ENCODE results near the gene ALOX15B. TPM values are rescaled to one million over a fixed set of nuclear protein-coding genes. Genes with fewer than 3 reads are reported as not detected.

ALOX15B gene
- total RNA-seq, 1 experiment from 2014 or later: 0.30 TPM

DNA sequence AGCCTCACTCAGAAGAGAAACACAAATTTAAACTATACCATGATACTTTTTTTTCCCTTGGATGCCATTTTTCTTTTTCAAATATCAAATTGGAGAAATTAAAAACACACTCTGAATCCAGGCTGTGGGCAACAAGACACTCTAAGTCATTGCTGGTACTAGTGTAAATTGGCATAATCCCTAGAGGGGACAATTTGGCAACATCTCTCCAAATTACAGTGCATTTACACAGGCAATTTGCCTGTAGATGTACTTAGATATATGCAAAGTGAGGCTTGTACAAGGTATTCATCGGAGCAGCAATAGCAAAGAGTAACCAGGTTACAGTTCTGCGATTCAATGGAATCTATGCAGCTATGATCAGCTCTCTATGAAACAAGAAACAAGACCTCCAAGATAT lies 43.1 kb upstream of the ALOX15B start:
- Histone ChIP-seq H4K20me1 (ENCODE audit: insufficient read depth) (no peaks in the 10 kb centered on the region), H3K4me3 (replicated peaks in 1 of 2; ENCODE audit: low read depth in 1 of 2, low read length in 2 of 2) (no peak overlapping the region), H3K4me2 (ENCODE audit: low read length) (no peak overlapping the region), H3K9me2 (ENCODE audit: insufficient read depth) (no peaks in the 10 kb centered on the region), H3K27me3 (ENCODE audit: insufficient read depth, low read length) (no peaks in the 10 kb centered on the region), H3K9ac (ENCODE audit: low read length) (no peak overlapping the region), H3K36me3 (ENCODE audit: control insufficient read depth in 1 of 2, insufficient read depth in 2 of 2, low read length in 2 of 2) (no peaks in the 10 kb centered on the region), H2AFZ (ENCODE audit: low read depth, low read length, poor library complexity, severe bottlenecking) (peak overlapping the region; percentile 17), H3K27ac (ENCODE audit: low read depth, low read length) (no peak overlapping the region), H3K9me3 (ENCODE audit: control insufficient read depth in 1 of 2, insufficient read depth in 1 of 2, low read depth in 1 of 2, low read length in 2 of 2) (no peaks in the 10 kb centered on the region), H3K79me2 (ENCODE audit: insufficient read depth, low read length) (no peaks in the 10 kb centered on the region), H3K4me1 (ENCODE audit: control insufficient read depth in 1 of 2, insufficient read depth in 2 of 2, low read length in 2 of 2) (peaks cover 13 to 23% of the 10 kb centered on the region in 2 experiments)
- TF ChIP-seq TCF7L2 (IDR thresholded peaks at IDR 0.05; ENCODE audit: borderline replicate concordance, extremely low read depth, insufficient read depth, insufficient read length) (no peak), CBX3 (IDR thresholded peaks at IDR 0.05; ENCODE audit: low read depth) (no peak), SP1 (IDR thresholded peaks at IDR 0.05; ENCODE audit: low read depth) (no peak), MAX (IDR thresholded peaks at IDR 0.05) (no peak)
- TF ChIP-seq, protein P1, sequence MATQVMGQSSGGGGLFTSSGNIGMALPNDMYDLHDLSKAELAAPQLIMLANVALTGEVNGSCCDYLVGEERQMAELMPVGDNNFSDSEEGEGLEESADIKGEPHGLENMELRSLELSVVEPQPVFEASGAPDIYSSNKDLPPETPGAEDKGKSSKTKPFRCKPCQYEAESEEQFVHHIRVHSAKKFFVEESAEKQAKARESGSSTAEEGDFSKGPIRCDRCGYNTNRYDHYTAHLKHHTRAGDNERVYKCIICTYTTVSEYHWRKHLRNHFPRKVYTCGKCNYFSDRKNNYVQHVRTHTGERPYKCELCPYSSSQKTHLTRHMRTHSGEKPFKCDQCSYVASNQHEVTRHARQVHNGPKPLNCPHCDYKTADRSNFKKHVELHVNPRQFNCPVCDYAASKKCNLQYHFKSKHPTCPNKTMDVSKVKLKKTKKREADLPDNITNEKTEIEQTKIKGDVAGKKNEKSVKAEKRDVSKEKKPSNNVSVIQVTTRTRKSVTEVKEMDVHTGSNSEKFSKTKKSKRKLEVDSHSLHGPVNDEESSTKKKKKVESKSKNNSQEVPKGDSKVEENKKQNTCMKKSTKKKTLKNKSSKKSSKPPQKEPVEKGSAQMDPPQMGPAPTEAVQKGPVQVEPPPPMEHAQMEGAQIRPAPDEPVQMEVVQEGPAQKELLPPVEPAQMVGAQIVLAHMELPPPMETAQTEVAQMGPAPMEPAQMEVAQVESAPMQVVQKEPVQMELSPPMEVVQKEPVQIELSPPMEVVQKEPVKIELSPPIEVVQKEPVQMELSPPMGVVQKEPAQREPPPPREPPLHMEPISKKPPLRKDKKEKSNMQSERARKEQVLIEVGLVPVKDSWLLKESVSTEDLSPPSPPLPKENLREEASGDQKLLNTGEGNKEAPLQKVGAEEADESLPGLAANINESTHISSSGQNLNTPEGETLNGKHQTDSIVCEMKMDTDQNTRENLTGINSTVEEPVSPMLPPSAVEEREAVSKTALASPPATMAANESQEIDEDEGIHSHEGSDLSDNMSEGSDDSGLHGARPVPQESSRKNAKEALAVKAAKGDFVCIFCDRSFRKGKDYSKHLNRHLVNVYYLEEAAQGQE (IDR thresholded peaks at IDR 0.05; ENCODE audit: low read depth): no peak
- ATAC-seq (no peak), DNase-seq (ENCODE audit: low read depth, low spot score) (no peak)
- ChIA-PET RAD21 (ENCODE audit: low non-redundant PET in 1 of 2, low total read pairs in 2 of 2, uncharacterized antibody in 2 of 2, unreplicated experiment in 2 of 2) (no interaction called here), CTCF (interaction anchor here (1.2 kb wide), 1 partner anchor 46 kb away, joined by 3 read pairs; no protein-coding TSS in a partner anchor), POLR2A (no interaction called here)
- no TSS peak for BruUV-seq (replicated peaks)
- intact Hi-C loops (cut with micrococcal nuclease): no loop called here

All from HCT116 (cell line).